Measurements from ENCODE around the gene RSRP1. TPM values are rescaled to one million over a fixed set of nuclear protein-coding genes. Genes with fewer than 3 reads are reported as not detected.
A peak's percentile ranks its signal among the peaks of the same experiment; 100 is the strongest.

RSRP1 gene
- total RNA-seq, 1 donor from 2014 or later: 222 TPM

GRCh38 chr1:25220666-25221065 lies 26.6 kb downstream of the RSRP1 start:
- Mint-ChIP-seq H3K9me3 (no peaks in the 10 kb centered on the region), H3K4me3 (no peak overlapping the region), H3K4me1 (peaks cover 8% of the 10 kb centered on the region), H3K27me3 (no peaks in the 10 kb centered on the region), H3K36me3 (ENCODE audit: low read depth) (peaks cover 59% of the 10 kb centered on the region), H3K27ac (no peak overlapping the region)
- no peak for ATAC-seq (ENCODE audit: low read depth)
- TF ChIP-seq, protein P1, sequence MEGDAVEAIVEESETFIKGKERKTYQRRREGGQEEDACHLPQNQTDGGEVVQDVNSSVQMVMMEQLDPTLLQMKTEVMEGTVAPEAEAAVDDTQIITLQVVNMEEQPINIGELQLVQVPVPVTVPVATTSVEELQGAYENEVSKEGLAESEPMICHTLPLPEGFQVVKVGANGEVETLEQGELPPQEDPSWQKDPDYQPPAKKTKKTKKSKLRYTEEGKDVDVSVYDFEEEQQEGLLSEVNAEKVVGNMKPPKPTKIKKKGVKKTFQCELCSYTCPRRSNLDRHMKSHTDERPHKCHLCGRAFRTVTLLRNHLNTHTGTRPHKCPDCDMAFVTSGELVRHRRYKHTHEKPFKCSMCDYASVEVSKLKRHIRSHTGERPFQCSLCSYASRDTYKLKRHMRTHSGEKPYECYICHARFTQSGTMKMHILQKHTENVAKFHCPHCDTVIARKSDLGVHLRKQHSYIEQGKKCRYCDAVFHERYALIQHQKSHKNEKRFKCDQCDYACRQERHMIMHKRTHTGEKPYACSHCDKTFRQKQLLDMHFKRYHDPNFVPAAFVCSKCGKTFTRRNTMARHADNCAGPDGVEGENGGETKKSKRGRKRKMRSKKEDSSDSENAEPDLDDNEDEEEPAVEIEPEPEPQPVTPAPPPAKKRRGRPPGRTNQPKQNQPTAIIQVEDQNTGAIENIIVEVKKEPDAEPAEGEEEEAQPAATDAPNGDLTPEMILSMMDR (IDR thresholded peaks at IDR 0.05): no peak
- DNase-seq: no peak
- ChIA-PET POLR2A (no interaction called here), CTCF (no interaction called here)
- intact Hi-C loops (cut with micrococcal nuclease): no loop called here

DNA sequence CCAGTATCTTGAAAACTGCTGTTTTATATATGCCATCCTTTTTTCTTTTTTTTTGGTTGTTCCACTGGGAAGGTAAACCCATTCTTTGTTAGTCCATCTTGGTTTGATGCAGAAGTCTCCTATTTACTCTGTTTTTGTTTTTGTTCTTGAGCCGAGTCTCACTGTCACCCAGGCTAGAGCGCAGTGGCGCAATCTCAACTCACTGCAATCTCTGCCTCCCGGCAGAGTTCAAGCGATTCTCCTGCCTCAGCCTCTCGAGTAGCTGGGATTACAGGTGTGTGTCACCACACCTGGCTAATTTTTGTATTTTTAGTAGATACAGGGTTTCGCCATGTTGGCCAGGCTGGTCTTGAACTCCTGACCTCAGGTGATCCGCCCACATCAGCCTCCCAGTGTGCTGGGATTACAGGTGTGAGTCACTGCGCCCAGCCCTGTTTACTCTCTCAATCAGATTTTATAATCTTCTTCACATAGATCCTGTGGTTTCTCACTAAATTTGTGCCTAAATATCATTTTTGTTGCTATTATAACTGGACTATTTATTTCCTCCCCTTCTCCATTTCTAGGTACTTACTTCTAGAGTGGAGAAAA lies 27.5 kb downstream of the RSRP1 start:
- no peak for ATAC-seq (ENCODE audit: low read depth)
- POLR2A ChIA-PET: interaction anchor here (0.7 kb wide), 1 partner anchor 1125 kb away, joined by 3 read pairs; no protein-coding TSS in a partner anchor
- Mint-ChIP-seq H3K9me3 (no peaks in the 10 kb centered on the region), H3K4me1 (peaks cover 12% of the 10 kb centered on the region), H3K36me3 (ENCODE audit: low read depth) (peaks cover 55% of the 10 kb centered on the region), H3K27ac (no peak overlapping the region), H3K27me3 (no peaks in the 10 kb centered on the region), H3K4me3 (no peak overlapping the region)
- TF ChIP-seq, protein P1 (IDR thresholded peaks at IDR 0.05): no peak
- CTCF ChIA-PET: no interaction called here
- intact Hi-C loops (cut with micrococcal nuclease): no loop called here
- DNase-seq: no peak

GRCh38 chr1:25217598-25218232 lies 29.5 kb downstream of the RSRP1 start:
- ATAC-seq (ENCODE audit: low read depth) (no peak), DNase-seq (no peak)
- intact Hi-C loops (cut with micrococcal nuclease): no loop called here
- Mint-ChIP-seq H3K9me3 (no peaks in the 10 kb centered on the region), H3K4me1 (peaks cover 12% of the 10 kb centered on the region), H3K27ac (no peak overlapping the region), H3K36me3 (ENCODE audit: low read depth) (peaks cover 39% of the 10 kb centered on the region), H3K4me3 (no peak overlapping the region), H3K27me3 (no peaks in the 10 kb centered on the region)
- POLR2A ChIA-PET: interaction anchor here (1.3 kb wide), 1 partner anchor 22 kb away, joined by 3 read pairs; no protein-coding TSS in a partner anchor
- CTCF ChIA-PET: no interaction called here
- TF ChIP-seq, protein P1 (IDR thresholded peaks at IDR 0.05): no peak

GRCh38 chr1:25217015-25217414 lies 30.2 kb downstream of the RSRP1 start:
- CTCF ChIA-PET: no interaction called here
- Mint-ChIP-seq H3K27ac (no peak overlapping the region), H3K4me3 (no peak overlapping the region), H3K9me3 (no peaks in the 10 kb centered on the region), H3K4me1 (peaks cover 12% of the 10 kb centered on the region), H3K27me3 (no peaks in the 10 kb centered on the region), H3K36me3 (ENCODE audit: low read depth) (peaks cover 32% of the 10 kb centered on the region)
- TF ChIP-seq, protein P1 (IDR thresholded peaks at IDR 0.05): no peak
- ATAC-seq (ENCODE audit: low read depth): no peak
- DNase-seq: no peak
- intact Hi-C loops (cut with micrococcal nuclease): no loop called here
- POLR2A ChIA-PET: interaction anchor here (1.3 kb wide), 1 partner anchor 23 kb away, joined by 3 read pairs; no protein-coding TSS in a partner anchor

DNA sequence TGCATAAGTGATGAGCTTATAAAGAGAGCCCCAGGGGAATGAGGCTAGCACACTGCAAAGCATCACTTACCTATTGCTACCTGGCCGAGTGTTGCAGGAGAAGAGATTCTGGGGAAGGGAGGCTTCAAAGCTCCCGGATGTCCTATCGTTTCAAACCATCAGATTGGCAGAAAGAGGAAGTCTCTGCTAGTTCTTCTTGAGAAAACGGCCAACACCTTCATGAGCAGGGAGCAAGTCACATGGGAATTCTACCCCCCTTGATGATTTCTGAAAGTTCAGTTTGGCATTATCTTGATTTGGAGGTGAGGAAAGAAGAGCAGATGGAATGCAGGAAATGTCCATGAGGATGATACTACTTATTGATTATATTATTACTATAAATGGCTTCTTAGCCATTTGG lies 31.1 kb downstream of the RSRP1 start:
- TF ChIP-seq, protein P1 (IDR thresholded peaks at IDR 0.05): no peak
- ATAC-seq (ENCODE audit: low read depth) (peak; percentile 25), DNase-seq (no peak)
- Mint-ChIP-seq H3K9me3 (no peaks in the 10 kb centered on the region), H3K4me1 (peaks cover 12% of the 10 kb centered on the region), H3K27me3 (no peaks in the 10 kb centered on the region), H3K27ac (no peak overlapping the region), H3K4me3 (peak overlapping the region; percentile 56), H3K36me3 (ENCODE audit: low read depth) (peaks cover 23% of the 10 kb centered on the region)
- ChIA-PET CTCF (no interaction called here), POLR2A (interaction anchor here (1.7 kb wide), 1 partner anchor 16 kb away, joined by 6 read pairs; the partner anchor contains the start of gene SYF2)
- intact Hi-C loops (cut with micrococcal nuclease): no loop called here
